C4-2B (cell line): Measurements from ENCODE around the gene MYO7B.

ENCODE experiments used
- ZFX ChIP-seq: fragments of 450-650 bp; IDR thresholded peaks from 2 replicates; pipeline ENCODE4 v1.6.1; 2017
- TF ChIP-seq, protein P1 (sequence below): fragments of 450-650 bp; conservative IDR thresholded peaks from 2 replicates; pipeline ENCODE4 v1.5.1; 2017; ENCODE audit warnings: mild to moderate bottlenecking

DNA sequence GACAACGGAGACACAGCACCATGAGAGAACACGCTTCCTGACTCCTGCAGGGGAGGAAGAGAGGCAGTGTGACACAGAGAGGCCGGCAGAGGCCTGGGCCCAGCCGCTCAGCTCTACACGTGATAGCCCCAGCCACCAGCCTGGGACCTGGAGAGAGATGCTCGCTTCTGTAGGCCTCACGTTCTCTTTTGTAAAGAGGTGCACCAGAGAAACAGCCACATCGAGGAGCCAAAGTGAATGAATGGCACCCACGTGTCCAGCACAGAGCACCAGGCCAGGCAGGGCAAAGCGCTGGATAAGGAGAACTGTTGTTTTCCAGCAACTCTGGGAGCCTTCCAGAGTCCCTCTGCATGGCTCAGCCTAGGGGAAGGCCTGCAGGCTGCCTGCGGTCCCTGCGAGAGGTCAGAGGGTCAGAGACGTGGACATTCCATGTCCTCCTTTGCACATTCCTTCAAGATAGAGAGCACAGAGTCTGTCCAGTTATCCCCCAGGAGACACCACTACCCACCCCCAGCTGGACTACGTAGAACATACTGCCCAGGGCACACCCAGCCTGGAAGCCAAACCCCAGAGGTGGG lies 125.7 kb downstream of the MYO7B start:
- TF ChIP-seq, protein P1, sequence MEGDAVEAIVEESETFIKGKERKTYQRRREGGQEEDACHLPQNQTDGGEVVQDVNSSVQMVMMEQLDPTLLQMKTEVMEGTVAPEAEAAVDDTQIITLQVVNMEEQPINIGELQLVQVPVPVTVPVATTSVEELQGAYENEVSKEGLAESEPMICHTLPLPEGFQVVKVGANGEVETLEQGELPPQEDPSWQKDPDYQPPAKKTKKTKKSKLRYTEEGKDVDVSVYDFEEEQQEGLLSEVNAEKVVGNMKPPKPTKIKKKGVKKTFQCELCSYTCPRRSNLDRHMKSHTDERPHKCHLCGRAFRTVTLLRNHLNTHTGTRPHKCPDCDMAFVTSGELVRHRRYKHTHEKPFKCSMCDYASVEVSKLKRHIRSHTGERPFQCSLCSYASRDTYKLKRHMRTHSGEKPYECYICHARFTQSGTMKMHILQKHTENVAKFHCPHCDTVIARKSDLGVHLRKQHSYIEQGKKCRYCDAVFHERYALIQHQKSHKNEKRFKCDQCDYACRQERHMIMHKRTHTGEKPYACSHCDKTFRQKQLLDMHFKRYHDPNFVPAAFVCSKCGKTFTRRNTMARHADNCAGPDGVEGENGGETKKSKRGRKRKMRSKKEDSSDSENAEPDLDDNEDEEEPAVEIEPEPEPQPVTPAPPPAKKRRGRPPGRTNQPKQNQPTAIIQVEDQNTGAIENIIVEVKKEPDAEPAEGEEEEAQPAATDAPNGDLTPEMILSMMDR, result no peak
- no peak for TF ChIP-seq ZFX
